K562 (cell line): ENCODE data around the gene SELPLG. TPM values are rescaled to one million over a fixed set of nuclear protein-coding genes. Genes with fewer than 3 reads are reported as not detected.

Source experiments
- ATAC-seq: fragments of 200-7000 bp; cut with Tn5 transposase; 3 replicates; pipeline ENCODE4 v1.9.1; 2020; ENCODE audit warnings: moderate library complexity
- BruUV-seq: library from RNA; stranded (reverse); fragments of 400-500 nt; replicated peaks from 2 replicates; lab custom pipeline; 2021; lab: Mats Ljungman, UMichigan
- CTCF ChIA-PET: fragments of 300-600 bp; formaldehyde crosslinking; extraction: SDS; loops from one replicate; lab custom pipeline; 2021; ENCODE audit warnings: low intra/inter-chr PET ratio; lab: Yijun Ruan, JAX
- POLR2A ChIA-PET: fragments of 300-600, 350-650 bp; sonication (Branson Sonifier 250); formaldehyde crosslinking; extraction: SDS; loops from one replicate; lab custom pipeline; 2021; ENCODE audit warnings: antibody characterized with exemption, inconsistent platforms; lab: Yijun Ruan, JAX
- DNase-seq, 4 experiments: peaks; one replicate each; pipeline versions ENCODE4 v3.0.0 to v3.0.0-alpha.2; 2011 to 2018; ENCODE audit warnings: low spot score in 3 of 4, mixed read lengths in 3 of 4; ENCODE audit errors: extremely low read depth in 1 of 4
- FAIRE-seq: peaks from 2 replicates; lab custom pipeline; 2011; peaks lifted over from hg19 to GRCh38; lab: Jason Lieb, UNC
- H2AFZ ChIP-seq: 2 replicates; pipeline ENCODE4 v1.6.0; 2011; ENCODE audit warnings: low read depth, low read length, control low read depth, inconsistent platforms
- H3K27ac ChIP-seq: fragments of 200-600 bp; 3 replicates; pipeline ENCODE4 v1.8.0; 2011; ENCODE audit warnings: low read depth, mild to moderate bottlenecking, control low read depth, inconsistent platforms, low read length, moderate library complexity, mixed read lengths; ENCODE audit errors: extremely low read depth
- H3K27me3 ChIP-seq, 2 experiments: fragments of 300-600 bp in 1 of 2; 2 replicates in 1 of 2; 3 replicates in 1 of 2; pipeline versions ENCODE4 v1.6.0 to v1.8.0; 2011; ENCODE audit warnings: inconsistent platforms in 2 of 2, low read length in 2 of 2, mild to moderate bottlenecking in 1 of 2, mixed read lengths in 1 of 2, moderate library complexity in 1 of 2; ENCODE audit not compliant: control insufficient read depth in 2 of 2, insufficient read depth in 2 of 2
- H3K36me3 ChIP-seq: fragments of 300-600 bp; 3 replicates; pipeline ENCODE4 v1.8.0; 2011; ENCODE audit warnings: mild to moderate bottlenecking, low read length, inconsistent platforms; ENCODE audit not compliant: control insufficient read depth, insufficient read depth
- H3K4me1 ChIP-seq, 2 experiments: fragments of 200-600 bp in 1 of 2; replicated peaks in 1 of 2; 2 replicates in 1 of 2; 3 replicates in 1 of 2; pipeline versions ENCODE4 v1.5.1 to v1.8.0; 2011; ENCODE audit warnings: inconsistent platforms in 2 of 2, low read length in 2 of 2, mild to moderate bottlenecking in 1 of 2, mixed read lengths in 1 of 2, moderate library complexity in 1 of 2; ENCODE audit not compliant: control insufficient read depth in 2 of 2, insufficient read depth in 2 of 2
- H3K4me2 ChIP-seq: 2 replicates; pipeline ENCODE4 v1.6.1; 2011; ENCODE audit warnings: low read length, control low read depth, inconsistent platforms, mixed read lengths; ENCODE audit not compliant: insufficient read depth
- H3K4me3 ChIP-seq: fragments of 200-600 bp; sonication (generic), shearing (Covaris generic); 2 replicates; pipeline ENCODE4 v1.5.1; 2016; ENCODE audit warnings: control low read depth, inconsistent platforms
- H3K79me2 ChIP-seq: fragments of 200-600 bp; 3 replicates; pipeline ENCODE4 v1.8.0; 2011; ENCODE audit warnings: low read length, inconsistent platforms; ENCODE audit not compliant: control insufficient read depth, insufficient read depth
- H3K9ac ChIP-seq, 2 experiments: 2 replicates each; pipeline versions ENCODE4 v1.6.0 to v1.6.1; 2011; ENCODE audit warnings: low read depth in 2 of 2, low read length in 2 of 2, control low read depth in 1 of 2, inconsistent platforms in 1 of 2, mild to moderate bottlenecking in 1 of 2, mixed read lengths in 1 of 2; ENCODE audit not compliant: insufficient read depth in 1 of 2
- H3K9me1 ChIP-seq: one replicate; pipeline ENCODE4 v1.6.0; 2011; ENCODE audit warnings: inconsistent platforms, mild to moderate bottlenecking, low read length, moderate library complexity; ENCODE audit not compliant: control insufficient read depth, insufficient read depth
- H3K9me3 ChIP-seq: replicated peaks from 2 replicates; pipeline ENCODE4 v1.5.1; 2011; ENCODE audit warnings: low read depth, low read length, inconsistent platforms; ENCODE audit not compliant: control insufficient read depth, insufficient read depth
- H4K20me1 ChIP-seq: replicated peaks from 2 replicates; pipeline ENCODE4 v1.6.1; 2011; ENCODE audit warnings: low read length, inconsistent platforms, mixed read lengths; ENCODE audit not compliant: control insufficient read depth, insufficient read depth
- ESRRB ChIP-seq: fragments of 250-450 bp; sonication (Bioruptor Pico); IDR thresholded peaks from 2 replicates; pipeline ENCODE4 v1.5.0; 2020; ENCODE audit warnings: mild to moderate bottlenecking, moderate library complexity, borderline replicate concordance
- HNRNPLL ChIP-seq: fragments of 200-400 bp; formaldehyde crosslinking; IDR thresholded peaks from 2 replicates; pipeline ENCODE4 v1.6.1; 2017; ENCODE audit warnings: low read length, low read depth, mild to moderate bottlenecking; ENCODE audit not compliant: poor library complexity, severe bottlenecking
- HSF4 ChIP-seq: fragments of 250-450 bp; sonication (Bioruptor Pico); IDR thresholded peaks from 2 replicates; pipeline ENCODE4 v2.1.2; 2022; ENCODE audit warnings: mild to moderate bottlenecking, moderate library complexity, borderline replicate concordance
- NFATC3 ChIP-seq: fragments of 450-650 bp; IDR thresholded peaks from 2 replicates; pipeline ENCODE4 v1.6.1; 2017; ENCODE audit warnings: mild to moderate bottlenecking
- NR2F6 ChIP-seq: fragments of 450-650 bp; formaldehyde crosslinking; IDR thresholded peaks from 2 replicates; pipeline ENCODE4 v1.4.0; 2020; ENCODE audit warnings: mild to moderate bottlenecking
- RBM14 ChIP-seq: fragments of 200-400 bp; formaldehyde crosslinking; IDR thresholded peaks from 2 replicates; pipeline ENCODE4 v1.6.1; 2018; ENCODE audit warnings: low read depth, mild to moderate bottlenecking, low read length, moderate library complexity, borderline replicate concordance; ENCODE audit not compliant: insufficient read depth
- STAT5B ChIP-seq: fragments of 250-450 bp; sonication (Bioruptor Pico); IDR thresholded peaks from 2 replicates; pipeline ENCODE4 v1.8.0; 2021; ENCODE audit warnings: mild to moderate bottlenecking, inconsistent platforms
- THRAP3 ChIP-seq: fragments of 450-650 bp; IDR thresholded peaks from 2 replicates; pipeline ENCODE4 v1.6.1; 2016; ENCODE audit warnings: mild to moderate bottlenecking, inconsistent platforms, borderline replicate concordance
- YBX1 ChIP-seq: fragments of 450-650 bp; IDR thresholded peaks from 2 replicates; pipeline ENCODE4 v1.7.1; 2016; ENCODE audit warnings: mild to moderate bottlenecking
- ZNF274 ChIP-seq: IDR thresholded peaks from 2 replicates; pipeline ENCODE4 v1.6.1; 2011; ENCODE audit warnings: low read depth, mild to moderate bottlenecking, low read length, moderate library complexity, borderline replicate concordance
- ZNF584 ChIP-seq: fragments of 200-800 bp; sonication (Bioruptor generic); IDR thresholded peaks from 2 replicates; pipeline ENCODE4 v1.6.1; 2016; ENCODE audit warnings: low read depth, mild to moderate bottlenecking, missing genetic modification characterization, missing compliant biosample characterization
- WGBS: fragments of 100-300 bp; shearing (Covaris generic); methylation state at CpG from one replicate; pipeline ENCODE4 v1.1.6; 2016; ENCODE audit warnings: low coverage, mixed read lengths; ENCODE audit not compliant: insufficient coverage; ENCODE audit errors: missing lambda C conversion rate; 5-methylcytosine and 5-hydroxymethylcytosine counted together
- in situ Hi-C: fragments of 300-500 bp; cut with MboI; formaldehyde crosslinking; loops from 4 replicates; pipeline ENCODE4 v1.15.0; 2018; ENCODE audit warnings: inconsistent platforms, mixed read lengths
- intact Hi-C: fragments of 100-400 bp; cut with micrococcal nuclease; formaldehyde crosslinking; loops from 2 replicates; pipeline ENCODE4 v1.14.2; 2022
- polyA plus RNA-seq, 8 experiments: library from polyadenylated mRNA; depleted of rRNA in 4 of 8; stranded (reverse) in 5 of 8; unstranded in 3 of 8; fragments of >200 nt; fragmentation: Nextera tagmentation in 2 of 8; fragmentation: Illumina TruSeq in 1 of 8; extraction: Ambion mirVana in 2 of 8; extraction: Trizol in 1 of 8; gene quantifications; 2 replicates each; pipeline versions ENCODE4 v1.2.1 to v1.2.3, GENCODE V29; 2011 to 2014; ENCODE audit warnings: inconsistent platforms in 1 of 8, missing spikeins in 1 of 8
- total RNA-seq, 7 experiments: library from RNA; depleted of rRNA in 6 of 7; stranded (reverse); fragments of >200 nt in 6 of 7; fragmentation: Illumina TruSeq in 2 of 7; extraction: Trizol in 2 of 7; gene quantifications; 2 replicates each; pipeline versions ENCODE4 v1.2.1 to v1.2.3, GENCODE V29; 2011 to 2021; ENCODE audit warnings: low replicate concordance in 1 of 7
- TF ChIP-seq, protein P1 (sequence below), 3 experiments: fragments of 200-800 bp in 1 of 3; fragments of 250-450 bp in 1 of 3; fragments of 450-650 bp in 1 of 3; sonication (Bioruptor Pico) in 1 of 3; sonication (Bioruptor generic) in 1 of 3; formaldehyde crosslinking in 1 of 3; IDR thresholded peaks; 2 replicates each; pipeline versions ENCODE4 v1.6.1 to v1.8.0; 2016 to 2022; ENCODE audit warnings: mild to moderate bottlenecking in 2 of 3, missing genetic modification characterization in 2 of 3, missing compliant biosample characterization in 1 of 3, moderate library complexity in 1 of 3
- TF ChIP-seq, protein P2 (sequence below): fragments of 450-650 bp; IDR thresholded peaks from 2 replicates; pipeline ENCODE4 v1.6.1; 2017; ENCODE audit warnings: antibody characterized with exemption, mild to moderate bottlenecking

Gene SELPLG
- total and polyA plus RNA-seq, 9 of the 15 experiments (the other 6 are each of a cell fraction or from before 2014, with no cell fraction given), result 0.22 to 10.2 (median 1.7) TPM

DNA sequence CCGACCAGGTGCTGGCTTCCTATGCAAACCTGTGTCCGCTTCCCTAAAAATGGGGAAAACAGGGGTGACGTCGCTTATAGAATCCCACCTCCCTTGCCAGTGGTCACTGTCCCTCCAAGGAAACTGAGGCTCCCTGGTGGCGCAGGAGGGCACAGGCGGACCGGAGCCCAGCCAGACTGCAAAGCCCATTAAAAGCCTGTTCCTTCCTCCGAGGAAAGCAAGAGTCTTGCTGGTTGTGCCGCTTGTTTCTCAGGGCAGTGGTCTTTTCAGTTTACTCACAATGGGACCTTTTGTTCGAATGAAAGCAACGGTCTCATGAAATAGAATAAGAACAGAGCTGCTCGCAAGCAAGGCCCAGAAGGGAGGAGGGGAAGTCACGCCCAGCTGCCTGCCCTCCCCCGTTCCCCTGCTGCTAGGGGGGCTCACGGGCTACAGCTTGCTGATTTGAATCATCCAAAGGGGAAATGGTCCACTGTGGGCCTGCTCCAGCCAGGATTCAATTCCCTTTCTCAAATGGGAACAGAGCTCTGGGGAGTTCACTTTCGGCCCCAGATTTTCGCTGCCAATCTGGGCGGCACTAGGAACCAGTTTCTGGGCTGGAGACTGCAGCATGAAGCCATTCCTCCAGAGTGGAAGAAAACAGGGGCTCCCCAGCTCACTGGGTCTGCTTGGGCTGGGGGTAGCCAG is 4.6 kb upstream of the SELPLG start:
- Histone ChIP-seq H3K27me3 (no peaks in the 10 kb centered on the region), H3K9ac (0 out of 4 replicates have a peak overlapping the region, but pooled peaks of 1 of the 2 experiments have one; percentile 52), H3K79me2 (peaks cover 4% of the 10 kb centered on the region; the same call in 1 of the 3 replicates), H3K36me3 (peaks cover 27% of the 10 kb centered on the region; the same call in 2 of the 3 replicates), H3K4me1 (peaks cover 37 to 46% of the 10 kb centered on the region in 2 experiments), H3K27ac (no peak overlapping the region), H3K9me1 (no peaks in the 10 kb centered on the region), H3K4me2 (no peak overlapping the region), H3K9me3 (no peaks in the 10 kb centered on the region), H4K20me1 (0 out of 2 replicates have a peak, but pooled peaks cover 3% of the 10 kb centered on the region), H2AFZ (no peak overlapping the region), H3K4me3 (no peak overlapping the region)
- intact Hi-C loops (no loop called here), in situ Hi-C loops (no loop called here)
- 76% methylated on average over 17 of the region's 18 CpGs for WGBS
- ChIA-PET CTCF (no interaction called here), POLR2A (interaction anchor here (0.7 to 4.6 kb wide), 4 partner anchors 8 to 464 kb away, joined by 3 to 69 read pairs (median 8); no protein-coding TSS in a partner anchor)
- DNase-seq (no peak), FAIRE-seq (no peak), ATAC-seq (no peak)
- BruUV-seq, result no TSS peak
- TF ChIP-seq NR2F6 (CRISPR knock-in tag) (no peak), NFATC3 (no peak), ZNF584 (CRISPR knock-in tag) (no peak), ZNF274 (no peak), STAT5B (no peak), HNRNPLL (no peak), YBX1 (no peak), THRAP3 (no peak), HSF4 (no peak), RBM14 (no peak), ESRRB (CRISPR knock-in tag) (no peak)
- TF ChIP-seq, protein P1, sequence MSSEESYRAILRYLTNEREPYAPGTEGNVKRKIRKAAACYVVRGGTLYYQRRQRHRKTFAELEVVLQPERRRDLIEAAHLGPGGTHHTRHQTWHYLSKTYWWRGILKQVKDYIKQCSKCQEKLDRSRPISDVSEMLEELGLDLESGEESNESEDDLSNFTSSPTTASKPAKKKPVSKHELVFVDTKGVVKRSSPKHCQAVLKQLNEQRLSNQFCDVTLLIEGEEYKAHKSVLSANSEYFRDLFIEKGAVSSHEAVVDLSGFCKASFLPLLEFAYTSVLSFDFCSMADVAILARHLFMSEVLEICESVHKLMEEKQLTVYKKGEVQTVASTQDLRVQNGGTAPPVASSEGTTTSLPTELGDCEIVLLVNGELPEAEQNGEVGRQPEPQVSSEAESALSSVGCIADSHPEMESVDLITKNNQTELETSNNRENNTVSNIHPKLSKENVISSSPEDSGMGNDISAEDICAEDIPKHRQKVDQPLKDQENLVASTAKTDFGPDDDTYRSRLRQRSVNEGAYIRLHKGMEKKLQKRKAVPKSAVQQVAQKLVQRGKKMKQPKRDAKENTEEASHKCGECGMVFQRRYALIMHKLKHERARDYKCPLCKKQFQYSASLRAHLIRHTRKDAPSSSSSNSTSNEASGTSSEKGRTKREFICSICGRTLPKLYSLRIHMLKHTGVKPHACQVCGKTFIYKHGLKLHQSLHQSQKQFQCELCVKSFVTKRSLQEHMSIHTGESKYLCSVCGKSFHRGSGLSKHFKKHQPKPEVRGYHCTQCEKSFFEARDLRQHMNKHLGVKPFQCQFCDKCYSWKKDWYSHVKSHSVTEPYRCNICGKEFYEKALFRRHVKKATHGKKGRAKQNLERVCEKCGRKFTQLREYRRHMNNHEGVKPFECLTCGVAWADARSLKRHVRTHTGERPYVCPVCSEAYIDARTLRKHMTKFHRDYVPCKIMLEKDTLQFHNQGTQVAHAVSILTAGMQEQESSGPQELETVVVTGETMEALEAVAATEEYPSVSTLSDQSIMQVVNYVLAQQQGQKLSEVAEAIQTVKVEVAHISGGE (CRISPR knock-in tag; IDR thresholded peaks at IDR 0.05), result no peak
- TF ChIP-seq, protein P2, sequence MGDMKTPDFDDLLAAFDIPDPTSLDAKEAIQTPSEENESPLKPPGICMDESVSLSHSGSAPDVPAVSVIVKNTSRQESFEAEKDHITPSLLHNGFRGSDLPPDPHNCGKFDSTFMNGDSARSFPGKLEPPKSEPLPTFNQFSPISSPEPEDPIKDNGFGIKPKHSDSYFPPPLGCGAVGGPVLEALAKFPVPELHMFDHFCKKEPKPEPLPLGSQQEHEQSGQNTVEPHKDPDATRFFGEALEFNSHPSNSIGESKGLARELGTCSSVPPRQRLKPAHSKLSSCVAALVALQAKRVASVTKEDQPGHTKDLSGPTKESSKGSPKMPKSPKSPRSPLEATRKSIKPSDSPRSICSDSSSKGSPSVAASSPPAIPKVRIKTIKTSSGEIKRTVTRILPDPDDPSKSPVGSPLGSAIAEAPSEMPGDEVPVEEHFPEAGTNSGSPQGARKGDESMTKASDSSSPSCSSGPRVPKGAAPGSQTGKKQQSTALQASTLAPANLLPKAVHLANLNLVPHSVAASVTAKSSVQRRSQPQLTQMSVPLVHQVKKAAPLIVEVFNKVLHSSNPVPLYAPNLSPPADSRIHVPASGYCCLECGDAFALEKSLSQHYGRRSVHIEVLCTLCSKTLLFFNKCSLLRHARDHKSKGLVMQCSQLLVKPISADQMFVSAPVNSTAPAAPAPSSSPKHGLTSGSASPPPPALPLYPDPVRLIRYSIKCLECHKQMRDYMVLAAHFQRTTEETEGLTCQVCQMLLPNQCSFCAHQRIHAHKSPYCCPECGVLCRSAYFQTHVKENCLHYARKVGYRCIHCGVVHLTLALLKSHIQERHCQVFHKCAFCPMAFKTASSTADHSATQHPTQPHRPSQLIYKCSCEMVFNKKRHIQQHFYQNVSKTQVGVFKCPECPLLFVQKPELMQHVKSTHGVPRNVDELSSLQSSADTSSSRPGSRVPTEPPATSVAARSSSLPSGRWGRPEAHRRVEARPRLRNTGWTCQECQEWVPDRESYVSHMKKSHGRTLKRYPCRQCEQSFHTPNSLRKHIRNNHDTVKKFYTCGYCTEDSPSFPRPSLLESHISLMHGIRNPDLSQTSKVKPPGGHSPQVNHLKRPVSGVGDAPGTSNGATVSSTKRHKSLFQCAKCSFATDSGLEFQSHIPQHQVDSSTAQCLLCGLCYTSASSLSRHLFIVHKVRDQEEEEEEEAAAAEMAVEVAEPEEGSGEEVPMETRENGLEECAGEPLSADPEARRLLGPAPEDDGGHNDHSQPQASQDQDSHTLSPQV, result no peak
